Uterus (tissue), 4 donors: Measurements from ENCODE around the gene DGCR2. TPM values are rescaled to one million over a fixed set of nuclear protein-coding genes. Genes with fewer than 3 reads are reported as not detected.
"Not testable (repeated sequence)": the region's sequence is repeated elsewhere in the genome, so short reads cannot be mapped to it uniquely, and the experiment has no call there.

Source experiments
- DNase-seq, 2 donors: peaks; one replicate each; pipeline ENCODE4 v3.0.0-alpha.2; 2019 to 2020
- H3K27ac ChIP-seq, 2 donors: fragments of 200-600 bp; sonication (generic); 1 replicate in 1 of 2; 2 replicates in 1 of 2; pipeline ENCODE4 v1.5.1; 2016 to 2018
- H3K27me3 ChIP-seq, 2 donors: fragments of 200-600 bp; sonication (generic); one replicate each; pipeline ENCODE4 v1.5.1; 2018 to 2019; ENCODE audit warnings: control low read depth in 1 of 2
- H3K36me3 ChIP-seq, 2 donors: fragments of 200-600 bp; sonication (generic); one replicate each; pipeline ENCODE4 v1.5.1; 2019; ENCODE audit warnings: control low read depth in 1 of 2
- H3K4me1 ChIP-seq, 2 donors: fragments of 200-600 bp; sonication (generic); one replicate each; pipeline ENCODE4 v1.5.1; 2018 to 2019; ENCODE audit warnings: control low read depth in 1 of 2
- H3K4me3 ChIP-seq, 2 donors: fragments of 200-600 bp; sonication (generic); 1 replicate in 1 of 2; 2 replicates in 1 of 2; pipeline ENCODE4 v1.5.1; 2018 to 2019; ENCODE audit warnings: mild to moderate bottlenecking in 1 of 2
- H3K9me3 ChIP-seq, 2 donors: fragments of 200-600 bp; sonication (generic); one replicate each; pipeline ENCODE4 v1.5.1; 2019; ENCODE audit warnings: control low read depth in 1 of 2
- CTCF ChIP-seq, 4 experiments: fragments of 200-600 bp in 2 of 4; fragments of 450-650 bp in 2 of 4; sonication (generic) in 2 of 4; IDR thresholded peaks; one replicate each; pipeline ENCODE4 v1.5.1; 2016 to 2019; ENCODE audit warnings: antibody characterized with exemption in 4 of 4, mild to moderate bottlenecking in 2 of 4, moderate library complexity in 1 of 4
- POLR2A ChIP-seq, 2 donors: fragments of 450-650 bp; IDR thresholded peaks; one replicate each; pipeline ENCODE4 v1.6.1; 2016; ENCODE audit warnings: antibody characterized with exemption in 2 of 2, mild to moderate bottlenecking in 1 of 2, moderate library complexity in 1 of 2
- intact Hi-C: fragments of 100-400 bp; cut with DNase I; formaldehyde crosslinking; loops from one replicate; pipeline ENCODE4 v1.15.1; 2023; ENCODE audit warnings: low total_unique reads
- total RNA-seq, 4 donors: library from RNA; depleted of rRNA in 3 of 4; stranded (reverse); fragments of >200 nt in 3 of 4; gene quantifications; one replicate each; pipeline versions ENCODE4 v1.1.0 to v1.2.4, GENCODE V29; 2014 to 2023
- donor health status: DM: yes; HTN: yes; CAD: no.

Gene DGCR2
- total RNA-seq, 4 donors from 2014 or later, result 18.2 to 88.9 (median 47.6) TPM

DNA sequence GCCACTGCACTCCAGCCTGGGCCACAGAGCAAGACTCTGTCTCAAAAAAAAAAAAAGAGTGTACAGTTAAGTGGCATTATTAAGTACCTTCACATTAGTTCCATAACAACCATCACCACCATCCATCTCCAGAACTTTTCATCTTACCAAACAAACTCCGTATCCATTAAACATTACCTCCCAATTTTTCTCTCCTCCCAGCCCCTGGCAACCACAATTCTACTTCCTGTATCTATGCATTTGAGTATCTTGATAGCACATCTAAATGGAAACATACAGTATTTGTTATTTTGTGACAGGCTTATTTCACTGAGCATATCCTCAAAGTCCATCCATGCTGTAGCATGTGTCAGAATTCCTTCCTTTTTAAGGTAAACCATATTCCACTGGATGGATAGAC lies 46.8 kb downstream of the DGCR2 start:
- Histone ChIP-seq H3K4me3 (no peak overlapping the region), H3K4me1 (no peaks in the 10 kb centered on the region), H3K27ac (no peak overlapping the region), H3K27me3 (no peaks in the 10 kb centered on the region), H3K36me3 (no peaks in the 10 kb centered on the region), H3K9me3 (no peaks in the 10 kb centered on the region)
- no peak for TF ChIP-seq CTCF (IDR thresholded peaks at IDR 0.05)
- TF ChIP-seq POLR2A (IDR thresholded peaks at IDR 0.05), result no peak
- no peak for DNase-seq
- intact Hi-C loops, result no loop called here

DNA sequence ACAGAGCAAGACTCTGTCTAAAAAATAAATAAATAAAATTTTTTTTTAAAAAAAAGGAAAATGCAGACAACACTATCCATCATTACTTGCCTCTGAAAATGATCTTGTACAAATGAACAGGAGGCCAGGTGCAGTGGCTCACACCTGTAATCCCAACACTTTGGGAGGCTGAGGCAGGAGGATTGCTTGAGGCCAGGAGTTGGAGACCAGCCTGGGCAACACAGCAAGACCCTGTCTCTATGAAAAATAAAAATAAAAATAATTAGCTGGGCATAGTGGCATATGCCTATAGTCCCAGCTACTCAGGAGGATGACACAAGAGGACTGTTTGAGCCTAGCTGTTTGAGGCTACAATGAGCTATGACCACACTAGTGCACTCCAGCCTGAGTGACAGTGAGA lies 49.4 kb downstream of the DGCR2 start:
- H3K4me3 ChIP-seq, H3K4me1 ChIP-seq, DNase-seq, H3K27me3 ChIP-seq, intact Hi-C loops, H3K9me3 ChIP-seq, H3K27ac ChIP-seq, H3K36me3 ChIP-seq: not testable (repeated sequence)

GRCh38 chr22:19070397-19071169 lies 51.6 kb downstream of the DGCR2 start:
- H3K27me3 ChIP-seq, result no peaks in the 10 kb centered on the region
- H3K36me3 ChIP-seq, result no peaks in the 10 kb centered on the region
- intact Hi-C loops, result no loop called here
- no peak overlapping the region for H3K4me3 ChIP-seq
- H3K4me1 ChIP-seq, result peaks cover 0 to 6% of the 10 kb centered on the region in 2 donors
- no peaks in the 10 kb centered on the region for H3K9me3 ChIP-seq
- DNase-seq, result no peak
- TF ChIP-seq CTCF (IDR thresholded peaks at IDR 0.05) (no peak), POLR2A (IDR thresholded peaks at IDR 0.05) (no peak)
- H3K27ac ChIP-seq, result no peak overlapping the region

- no peaks in the 10 kb centered on the region for H3K36me3 ChIP-seq
- H3K27ac ChIP-seq, result no peak overlapping the region
- H3K27me3 ChIP-seq, result no peaks in the 10 kb centered on the region
- H3K4me3 ChIP-seq, result no peak overlapping the region
- H3K4me1 ChIP-seq, result peaks cover 0 to 6% of the 10 kb centered on the region in 2 donors
- intact Hi-C loops, result no loop called here
- TF ChIP-seq CTCF (IDR thresholded peaks at IDR 0.05) (no peak), POLR2A (IDR thresholded peaks at IDR 0.05) (no peak)
- no peaks in the 10 kb centered on the region for H3K9me3 ChIP-seq
- no peak for DNase-seq
Observed at GRCh38 chr22:19069451-19069850, 52.8 kb downstream of the DGCR2 start.

- Histone ChIP-seq H3K9me3 (no peaks in the 10 kb centered on the region), H3K27ac (no peak overlapping the region), H3K27me3 (no peaks in the 10 kb centered on the region), H3K4me1 (peaks cover 0 to 6% of the 10 kb centered on the region in 2 donors), H3K4me3 (no peak overlapping the region), H3K36me3 (no peaks in the 10 kb centered on the region)
- DNase-seq, result no peak
- TF ChIP-seq POLR2A (IDR thresholded peaks at IDR 0.05) (no peak), CTCF (IDR thresholded peaks at IDR 0.05) (no peak)
- intact Hi-C loops, result no loop called here
Observed at GRCh38 chr22:19068784-19069271, 53.4 kb downstream of the DGCR2 start.
